ENCODE results near the gene MYCN. TPM values are rescaled to one million over a fixed set of nuclear protein-coding genes. Genes with fewer than 3 reads are reported as not detected.

Gene MYCN
- total RNA-seq, 2 donors from 2014 or later = 0.21 to 0.81 TPM

- Histone ChIP-seq H3K36me3 (no peaks in the 10 kb centered on the region), H3K4me1 (ENCODE audit: control insufficient read depth in 1 of 2, low read depth in 2 of 2) (no peaks in the 10 kb centered on the region), H3K4me3 (no peak overlapping the region), H3K27me3 (replicated peaks; ENCODE audit: insufficient read depth) (no peaks in the 10 kb centered on the region), H3K9me3 (no peaks in the 10 kb centered on the region), H3K27ac (no peak overlapping the region)
- TF ChIP-seq CTCF (IDR thresholded peaks at IDR 0.05) = no peak
- ATAC-seq (ENCODE audit: insufficient number of reproducible peaks, low FRiP score, low read depth) (no peak), DNase-seq (ENCODE audit: low spot score) (no peak)
Observed at GRCh38 chr2:15905267-15905645, 35.1 kb upstream of the MYCN start.

- Histone ChIP-seq H3K27me3 (replicated peaks; ENCODE audit: insufficient read depth) (no peaks in the 10 kb centered on the region), H3K36me3 (no peaks in the 10 kb centered on the region)
- TF ChIP-seq CTCF (IDR thresholded peaks at IDR 0.05) = no peak
Observed at GRCh38 chr2:15905986-15906491, 34.3 kb upstream of the MYCN start.

GRCh38 chr2:15906778-15907177 is 33.6 kb upstream of the MYCN start:
- no peak for ATAC-seq (ENCODE audit: insufficient number of reproducible peaks, low FRiP score, low read depth)
- Histone ChIP-seq H3K36me3 (no peaks in the 10 kb centered on the region), H3K27me3 (replicated peaks; ENCODE audit: insufficient read depth) (no peaks in the 10 kb centered on the region), H3K9me3 (no peaks in the 10 kb centered on the region), H3K4me3 (no peak overlapping the region), H3K4me1 (ENCODE audit: control insufficient read depth in 1 of 2, low read depth in 2 of 2) (no peaks in the 10 kb centered on the region), H3K27ac (no peak overlapping the region)
- no peak for DNase-seq (ENCODE audit: low spot score)
- TF ChIP-seq CTCF (IDR thresholded peaks at IDR 0.05) = no peak

More at GRCh38 chr2:15905986-15906491, 34.3 kb upstream of the MYCN start:
- Histone ChIP-seq H3K4me1 (ENCODE audit: control insufficient read depth in 1 of 2, low read depth in 2 of 2) (no peaks in the 10 kb centered on the region), H3K27ac (no peak overlapping the region), H3K9me3 (no peaks in the 10 kb centered on the region), H3K4me3 (no peak overlapping the region)
- no peak for ATAC-seq (ENCODE audit: insufficient number of reproducible peaks, low FRiP score, low read depth)
- no peak for DNase-seq (ENCODE audit: low spot score)

- Histone ChIP-seq H3K36me3 (no peaks in the 10 kb centered on the region), H3K9me3 (no peaks in the 10 kb centered on the region), H3K4me3 (no peak overlapping the region), H3K27ac (no peak overlapping the region), H3K27me3 (replicated peaks; ENCODE audit: insufficient read depth) (no peaks in the 10 kb centered on the region), H3K4me1 (ENCODE audit: control insufficient read depth in 1 of 2, low read depth in 2 of 2) (no peaks in the 10 kb centered on the region)
- TF ChIP-seq CTCF (IDR thresholded peaks at IDR 0.05) = no peak
- ATAC-seq (ENCODE audit: insufficient number of reproducible peaks, low FRiP score, low read depth) (no peak), DNase-seq (ENCODE audit: low spot score) (no peak)
Observed at GRCh38 chr2:15907461-15908324, 32.7 kb upstream of the MYCN start.

- Histone ChIP-seq H3K4me1 (ENCODE audit: control insufficient read depth in 1 of 2, low read depth in 2 of 2) (no peaks in the 10 kb centered on the region), H3K36me3 (no peaks in the 10 kb centered on the region), H3K27me3 (replicated peaks; ENCODE audit: insufficient read depth) (no peaks in the 10 kb centered on the region), H3K27ac (no peak overlapping the region), H3K9me3 (no peaks in the 10 kb centered on the region), H3K4me3 (no peak overlapping the region)
- no peak for TF ChIP-seq CTCF (IDR thresholded peaks at IDR 0.05)
- DNase-seq (ENCODE audit: low spot score) (no peak), ATAC-seq (ENCODE audit: insufficient number of reproducible peaks, low FRiP score, low read depth) (no peak)
Observed at GRCh38 chr2:15908371-15908770, 32.0 kb upstream of the MYCN start.
